A549 (cell line): ENCODE data around the gene AMOT. TPM values are rescaled to one million over a fixed set of nuclear protein-coding genes. Genes with fewer than 3 reads are reported as not detected.

Source experiments
- ATAC-seq, 2 experiments: fragments of 200-7000 bp in 1 of 2; fragments of >200 bp in 1 of 2; cut with Nextera tagmentation in 1 of 2; cut with Tn5 transposase in 1 of 2; 3 replicates each; pipeline versions ENCODE4 v1.8.0 to v1.9.1; 2018 to 2020; ENCODE audit warnings: mild to moderate bottlenecking in 1 of 2, moderate library complexity in 1 of 2
- CTCF ChIA-PET: fragments of 300-600 bp; sonication (Branson Sonifier 250); formaldehyde crosslinking; extraction: SDS; loops from one replicate; lab custom pipeline; 2021; ENCODE audit warnings: antibody characterized with exemption, inconsistent platforms; lab: Yijun Ruan, JAX
- POLR2A ChIA-PET: fragments of 350-600 bp; formaldehyde crosslinking; extraction: SDS; loops from one replicate; lab custom pipeline; 2021; ENCODE audit warnings: antibody characterized with exemption, inconsistent platforms; lab: Yijun Ruan, JAX
- DNase-seq, 2 experiments: peaks; one replicate each; pipeline versions ENCODE4 v3.0.0 to v3.0.0-alpha.2; 2011 to 2016; ENCODE audit warnings: low read depth in 1 of 2, low spot score in 1 of 2
- FAIRE-seq: peaks from 2 replicates; lab custom pipeline; 2011; peaks lifted over from hg19 to GRCh38; lab: Jason Lieb, UNC
- H3K27ac ChIP-seq, 2 experiments: fragments of >200 bp; sonication (Bioruptor Twin); formaldehyde crosslinking; 3 replicates each; pipeline ENCODE4 v1.5.1; 2016 to 2017
- H3K4me1 ChIP-seq: fragments of >200 bp; sonication (Bioruptor Twin); formaldehyde crosslinking; 3 replicates; pipeline ENCODE4 v1.6.1; 2016
- H3K4me2 ChIP-seq: fragments of >200 bp; sonication (Bioruptor Twin); formaldehyde crosslinking; 3 replicates; pipeline ENCODE4 v1.6.1; 2016
- H3K4me3 ChIP-seq: fragments of >200 bp; sonication (Bioruptor Twin); formaldehyde crosslinking; 3 replicates; pipeline ENCODE4 v1.5.1; 2016
- H3K9me3 ChIP-seq: fragments of >200 bp; sonication (Bioruptor Twin); formaldehyde crosslinking; 3 replicates; pipeline ENCODE4 v1.6.1; 2016
- BCL3 ChIP-seq: fragments of >200 bp; sonication (Bioruptor Twin); formaldehyde crosslinking; IDR thresholded peaks from 3 replicates; pipeline ENCODE4 v1.6.1; 2016
- CBX8 ChIP-seq: fragments of 200-600 bp; sonication (generic); IDR thresholded peaks from 2 replicates; pipeline ENCODE4 v1.6.1; 2016
- CEBPB ChIP-seq, 2 experiments: fragments of >200 bp in 1 of 2; sonication (Bioruptor Twin) in 1 of 2; formaldehyde crosslinking in 1 of 2; IDR thresholded peaks; 2 replicates each; pipeline ENCODE4 v1.6.1; 2012 to 2016
- EHF ChIP-seq: fragments of 250-450 bp; sonication (Bioruptor Pico); IDR thresholded peaks from 2 replicates; pipeline ENCODE4 v1.5.0; 2020; ENCODE audit warnings: mild to moderate bottlenecking
- EHMT2 ChIP-seq: fragments of 200-600 bp; sonication (generic); IDR thresholded peaks from 2 replicates; pipeline ENCODE4 v1.6.1; 2016; ENCODE audit warnings: antibody characterized with exemption, low read depth, mild to moderate bottlenecking, moderate library complexity
- EP300 ChIP-seq, 2 experiments: fragments of >200 bp; sonication (Bioruptor Twin); formaldehyde crosslinking; IDR thresholded peaks; 2 replicates in 1 of 2; 3 replicates in 1 of 2; pipeline ENCODE4 v1.6.1; 2016 to 2017
- ESRRA ChIP-seq: fragments of 150-350 bp; IDR thresholded peaks from 2 replicates; pipeline ENCODE4 v1.6.1; 2014; ENCODE audit warnings: mild to moderate bottlenecking, low read length, borderline replicate concordance
- FOSL2 ChIP-seq, 2 experiments: fragments of 450-650 bp in 1 of 2; fragments of >200 bp in 1 of 2; sonication (Bioruptor Twin) in 1 of 2; formaldehyde crosslinking; IDR thresholded peaks; 2 replicates each; pipeline versions ENCODE4 v1.5.0 to v1.6.1; 2016 to 2020; ENCODE audit warnings: mild to moderate bottlenecking in 1 of 2, moderate library complexity in 1 of 2
- HMGXB4 ChIP-seq: fragments of 250-450 bp; sonication (Bioruptor Pico); IDR thresholded peaks from 2 replicates; pipeline ENCODE4 v1.5.0; 2021; ENCODE audit warnings: mild to moderate bottlenecking, moderate library complexity, borderline replicate concordance
- HOXB13 ChIP-seq: fragments of 250-450 bp; sonication (Bioruptor Pico); IDR thresholded peaks from 2 replicates; pipeline ENCODE4 v1.5.0; 2020; ENCODE audit warnings: low read depth, mild to moderate bottlenecking, moderate library complexity
- JUN ChIP-seq, 2 experiments: fragments of >200 bp; sonication (Bioruptor Twin); formaldehyde crosslinking; IDR thresholded peaks; 2 replicates in 1 of 2; 3 replicates in 1 of 2; pipeline ENCODE4 v1.6.1; 2016 to 2017
- KDM1A ChIP-seq: fragments of 200-600 bp; sonication (generic); IDR thresholded peaks from 2 replicates; pipeline ENCODE4 v1.6.1; 2016; ENCODE audit warnings: low read depth, mild to moderate bottlenecking
- KDM5A ChIP-seq: fragments of 200-600 bp; sonication (generic); IDR thresholded peaks from 2 replicates; pipeline ENCODE4 v1.6.1; 2016; ENCODE audit warnings: antibody characterized with exemption, mild to moderate bottlenecking
- MAZ ChIP-seq: fragments of 150-350 bp; IDR thresholded peaks from 2 replicates; pipeline ENCODE4 v1.6.1; 2014; ENCODE audit warnings: antibody characterized with exemption, low read depth, low read length, borderline replicate concordance
- NPAS2 ChIP-seq: fragments of 250-450 bp; sonication (Bioruptor Pico); IDR thresholded peaks from 2 replicates; pipeline ENCODE4 v1.8.0; 2022; ENCODE audit warnings: mild to moderate bottlenecking, moderate library complexity, borderline replicate concordance
- PBX3 ChIP-seq: IDR thresholded peaks from 2 replicates; pipeline ENCODE4 v1.6.1; 2012
- POLR2A ChIP-seq: IDR thresholded peaks from 2 replicates; pipeline ENCODE4 v1.6.1; 2012; ENCODE audit warnings: mild to moderate bottlenecking, low read length
- RARB ChIP-seq: fragments of 250-450 bp; sonication (Bioruptor Pico); IDR thresholded peaks from 2 replicates; pipeline ENCODE4 v1.8.0; 2021; ENCODE audit warnings: mild to moderate bottlenecking, moderate library complexity
- RFX5 ChIP-seq: fragments of 450-650 bp; IDR thresholded peaks from 2 replicates; pipeline ENCODE4 v1.7.1; 2014; ENCODE audit warnings: antibody characterized with exemption, mild to moderate bottlenecking, moderate library complexity
- SREBF2 ChIP-seq: fragments of 450-650 bp; IDR thresholded peaks from 2 replicates; pipeline ENCODE4 v1.6.1; 2014; ENCODE audit warnings: mild to moderate bottlenecking, moderate library complexity
- TP53 ChIP-seq: fragments of 250-450 bp; sonication (Bioruptor Pico); IDR thresholded peaks from 2 replicates; pipeline ENCODE4 v1.5.0; 2021; ENCODE audit warnings: mild to moderate bottlenecking, moderate library complexity
- WGBS: methylation state at CpG from one replicate; pipeline ENCODE4 v1.1.6; 2017; ENCODE audit errors: missing lambda C conversion rate; 5-methylcytosine and 5-hydroxymethylcytosine counted together
- polyA plus RNA-seq, 4 experiments: library from polyadenylated mRNA; depleted of rRNA in 3 of 4; stranded (reverse); fragments of >200 nt; fragmentation: RNase III in 1 of 4; extraction: RNeasy Plus Mini Kit Qiagen cat#74134 plus additional on column Dnase treatment in 1 of 4; gene quantifications; 2 replicates in 3 of 4; 3 replicates in 1 of 4; pipeline ENCODE4 v1.2.3, GENCODE V29; 2011 to 2017

The AMOT gene
- polyA plus RNA-seq, 2 of the 4 experiments (the other 2 are of a cell fraction), result 0.03 to 0.05 TPM

- H3K9me3 ChIP-seq, result no peaks in the 10 kb centered on the region
- FAIRE-seq, result no peak
- DNase-seq, result no peak
- ChIA-PET POLR2A (no interaction called here), CTCF (no interaction called here)
- H3K27ac ChIP-seq, result no peak overlapping the region
- WGBS, result 0% methylated on average over 2 of the region's 2 CpGs
- no peaks in the 10 kb centered on the region for H3K4me1 ChIP-seq
- no peak for ATAC-seq
- no peak overlapping the region for H3K4me2 ChIP-seq
- TF ChIP-seq HOXB13 (CRISPR knock-in tag) (no peak), KDM5A (no peak), EHMT2 (no peak), TP53 (no peak), BCL3 (no peak)
- no peak overlapping the region for H3K4me3 ChIP-seq
These were observed 89.6 kb downstream of the AMOT start for GRCh38 chrX:112751076-112751475.

- DNase-seq (no peak), FAIRE-seq (no peak)
- WGBS, result 25% methylated on average over 4 of the region's 4 CpGs
These were observed 93.6 kb downstream of the AMOT start for GRCh38 chrX:112746812-112747595.

More at GRCh38 chrX:112746812-112747595, 93.6 kb downstream of the AMOT start:
- no peak overlapping the region for H3K27ac ChIP-seq
- H3K4me2 ChIP-seq, result no peak overlapping the region
- ATAC-seq, result no peak
- CTCF ChIA-PET, result no interaction called here
- TF ChIP-seq MAZ (no peak), KDM5A (no peak), CBX8 (no peak), KDM1A (no peak), BCL3 (no peak), EHMT2 (no peak), PBX3 (no peak), JUN (IDR thresholded peaks at IDR 0.05) (no peak), NPAS2 (CRISPR knock-in tag) (no peak), RARB (CRISPR knock-in tag) (no peak), TP53 (no peak), HMGXB4 (CRISPR knock-in tag) (no peak), EHF (CRISPR knock-in tag) (no peak), RFX5 (no peak), POLR2A (no peak), ESRRA (no peak), CEBPB (IDR thresholded peaks at IDR 0.05) (no peak), EP300 (IDR thresholded peaks at IDR 0.05) (no peak), SREBF2 (no peak), FOSL2 (IDR thresholded peaks at IDR 0.05) (no peak), FOSL2 (CRISPR knock-in tag; IDR thresholded peaks at IDR 0.05) (no peak)
- POLR2A ChIA-PET, result no interaction called here
- no peak overlapping the region for H3K4me3 ChIP-seq
- no peaks in the 10 kb centered on the region for H3K4me1 ChIP-seq
- H3K9me3 ChIP-seq, result no peaks in the 10 kb centered on the region
